ENCODE results near the gene PLA2G6.
A peak's percentile ranks its signal among the peaks of the same experiment; 100 is the strongest.

PLA2G6 gene

GRCh38 chr22:38211556-38211955, 29.9 kb upstream of the PLA2G6 start:
- no peak overlapping the region for H3K4me3 ChIP-seq (ENCODE audit: low read depth, low read length)
- ChIA-PET POLR2A (interaction anchor here (0.7 kb wide), 1 partner anchor 20 kb away, joined by 3 read pairs; no protein-coding TSS in a partner anchor), CTCF (interaction anchor here (0.8 to 1.3 kb wide), 2 partner anchors 73 to 111 kb away, joined by 3 read pairs; no protein-coding TSS in a partner anchor)
- no peak for TF ChIP-seq CTCF (IDR thresholded peaks at IDR 0.05; ENCODE audit: insufficient read depth, low read length, missing control alignments)
- no peak for DNase-seq (ENCODE audit: low read depth, low spot score)

- no peak for TF ChIP-seq CTCF (IDR thresholded peaks at IDR 0.05; ENCODE audit: insufficient read depth, low read length, missing control alignments)
- H3K4me3 ChIP-seq (ENCODE audit: low read depth, low read length) = no peak overlapping the region
- CTCF ChIA-PET = no interaction called here
- POLR2A ChIA-PET = no interaction called here
- no peak for DNase-seq (ENCODE audit: low read depth, low spot score)
These were observed 26.9 kb upstream of the PLA2G6 start for GRCh38 chr22:38208551-38208968.

GRCh38 chr22:38207898-38208432, 26.3 kb upstream of the PLA2G6 start:
- ChIA-PET POLR2A (no interaction called here), CTCF (interaction anchor here (5.0 kb wide), 1 partner anchor 94 kb away, joined by 33 read pairs; no protein-coding TSS in a partner anchor)
- TF ChIP-seq CTCF (IDR thresholded peaks at IDR 0.05; ENCODE audit: insufficient read depth, low read length, missing control alignments) = no peak
- H3K4me3 ChIP-seq (ENCODE audit: low read depth, low read length) = no peak overlapping the region
- no peak for DNase-seq (ENCODE audit: low read depth, low spot score)

GRCh38 chr22:38205261-38206128, 23.9 kb upstream of the PLA2G6 start:
- TF ChIP-seq CTCF (IDR thresholded peaks at IDR 0.05; ENCODE audit: insufficient read depth, low read length, missing control alignments) = no peak
- DNase-seq (ENCODE audit: low read depth, low spot score) = peak; percentile 44
- ChIA-PET CTCF (interaction anchor here (1.3 to 5.0 kb wide), 2 partner anchors 91 to 108 kb away, joined by 3 to 33 read pairs; no protein-coding TSS in a partner anchor), POLR2A (interaction anchor here (1.0 to 1.3 kb wide), 3 partner anchors 10 to 24 kb away, joined by 3 to 4 read pairs (median 3); partner anchors contain the start of gene PLA2G6)
- H3K4me3 ChIP-seq (ENCODE audit: low read depth, low read length) = no peak overlapping the region; the same call in 1 of the 2 replicates

- no peak overlapping the region; the same call in 1 of the 2 replicates for H3K4me3 ChIP-seq (ENCODE audit: low read depth, low read length)
- POLR2A ChIA-PET = interaction anchor here (1.2 to 1.3 kb wide), 2 partner anchors 12 to 66 kb away, joined by 3 to 5 read pairs; no protein-coding TSS in a partner anchor
- DNase-seq (ENCODE audit: low read depth, low spot score) = no peak
- CTCF ChIA-PET = interaction anchor here (0.9 to 5.0 kb wide), 5 partner anchors 26 to 153 kb away, joined by 3 to 33 read pairs (median 4); no protein-coding TSS in a partner anchor
- no peak for TF ChIP-seq CTCF (IDR thresholded peaks at IDR 0.05; ENCODE audit: insufficient read depth, low read length, missing control alignments)
These were observed 23.2 kb upstream of the PLA2G6 start for GRCh38 chr22:38204784-38205183.
